HG02759 (cell line): Measurements from ENCODE around the gene ST3GAL5.
"Not testable (repeated sequence)": the region's sequence is repeated elsewhere in the genome, so short reads cannot be mapped to it uniquely, and the experiment has no call there.

Experiments used
- ATAC-seq: cut with Tn5 transposase; IDR thresholded peaks from one replicate; pipeline ENCODE4 v1.9.1; 2021; ENCODE audit warnings: mild to moderate bottlenecking, moderate library complexity; ENCODE audit not compliant: unreplicated experiment

The ST3GAL5 gene

GRCh38 chr2:85840091-85840490 lies 48.7 kb downstream of the ST3GAL5 start:
- ATAC-seq = no peak

- ATAC-seq = no peak
These were observed 49.3 kb downstream of the ST3GAL5 start for GRCh38 chr2:85839461-85839860.

- ATAC-seq = no peak
These were observed 50.1 kb downstream of the ST3GAL5 start for GRCh38 chr2:85838641-85839040.

- no peak for ATAC-seq
These were observed 50.6 kb downstream of the ST3GAL5 start for GRCh38 chr2:85838181-85838580.

GRCh38 chr2:85834466-85834865 lies 54.3 kb downstream of the ST3GAL5 start:
- ATAC-seq = no peak

- ATAC-seq = no peak
These were observed 57.1 kb downstream of the ST3GAL5 start for GRCh38 chr2:85831735-85832134.

GRCh38 chr2:85830645-85831044 lies 58.1 kb downstream of the ST3GAL5 start:
- ATAC-seq = no peak

GRCh38 chr2:85829394-85829793 lies 59.4 kb downstream of the ST3GAL5 start:
- ATAC-seq = not testable (repeated sequence)

GRCh38 chr2:85828725-85829124 lies 60.1 kb downstream of the ST3GAL5 start:
- no peak for ATAC-seq

GRCh38 chr2:85827879-85828569 lies 60.8 kb downstream of the ST3GAL5 start:
- no peak for ATAC-seq

- peak; percentile 77 for ATAC-seq
These were observed 61.6 kb downstream of the ST3GAL5 start for GRCh38 chr2:85826990-85827878.

GRCh38 chr2:85823951-85824350 lies 64.8 kb downstream of the ST3GAL5 start:
- no peak for ATAC-seq

- no peak for ATAC-seq
These were observed 66.0 kb downstream of the ST3GAL5 start for GRCh38 chr2:85822766-85823165.

GRCh38 chr2:85819811-85820510 lies 68.8 kb downstream of the ST3GAL5 start:
- no peak for ATAC-seq

- no peak for ATAC-seq
These were observed 73.8 kb downstream of the ST3GAL5 start for GRCh38 chr2:85814802-85815550.

GRCh38 chr2:85813982-85814801 lies 74.6 kb downstream of the ST3GAL5 start:
- ATAC-seq = peak; percentile 76

- ATAC-seq = no peak
These were observed 75.4 kb downstream of the ST3GAL5 start for GRCh38 chr2:85813211-85813981.

- ATAC-seq = no peak
These were observed 76.6 kb downstream of the ST3GAL5 start for GRCh38 chr2:85812094-85812735.
